Hematopoietic multipotent progenitor cell treated with erythropoietin and hydrocortisone succinate and interleukin-3 and kit ligand, for 6 days (in vitro differentiated cells): ENCODE results near the gene ISG20.

ENCODE experiments used
- DNase-seq: peaks from one replicate; pipeline ENCODE4 v3.0.0-alpha.2; 2015

ISG20 gene

GRCh38 chr15:88655800-88656488, 17.1 kb downstream of the ISG20 start:
- DNase-seq, result no peak

GRCh38 chr15:88656760-88657221, 18.0 kb downstream of the ISG20 start:
- DNase-seq, result no peak

- DNase-seq, result peak; percentile 61
Observed at GRCh38 chr15:88657326-88658069, 18.7 kb downstream of the ISG20 start.

GRCh38 chr15:88658070-88658965, 19.5 kb downstream of the ISG20 start:
- no peak for DNase-seq

GRCh38 chr15:88658972-88659931, 20.4 kb downstream of the ISG20 start:
- no peak for DNase-seq

- no peak for DNase-seq
Observed at GRCh38 chr15:88661041-88661700, 22.4 kb downstream of the ISG20 start.

GRCh38 chr15:88661761-88662556, 23.1 kb downstream of the ISG20 start:
- DNase-seq, result no peak

- no peak for DNase-seq
Observed at GRCh38 chr15:88663141-88663621, 24.4 kb downstream of the ISG20 start.

- DNase-seq, result peak; percentile 57
Observed at GRCh38 chr15:88664151-88664778, 25.4 kb downstream of the ISG20 start.

- no peak for DNase-seq
Observed at GRCh38 chr15:88674661-88675060, 35.8 kb downstream of the ISG20 start.

GRCh38 chr15:88678755-88679154, 39.9 kb downstream of the ISG20 start:
- no peak for DNase-seq

- DNase-seq, result no peak
Observed at GRCh38 chr15:88680241-88681001, 41.6 kb downstream of the ISG20 start.

- no peak for DNase-seq
Observed at GRCh38 chr15:88681610-88682221, 42.9 kb downstream of the ISG20 start.

GRCh38 chr15:88684345-88684744, 45.5 kb downstream of the ISG20 start:
- DNase-seq, result no peak

GRCh38 chr15:88686166-88686565, 47.4 kb downstream of the ISG20 start:
- no peak for DNase-seq

GRCh38 chr15:88688394-88688933, 49.6 kb downstream of the ISG20 start:
- no peak for DNase-seq

GRCh38 chr15:88690331-88690730, 51.5 kb downstream of the ISG20 start:
- DNase-seq, result no peak

GRCh38 chr15:88693191-88693590, 54.4 kb downstream of the ISG20 start:
- no peak for DNase-seq
